GM23338 (cell line): Measurements from ENCODE around the gene MPND. TPM values are rescaled to one million over a fixed set of nuclear protein-coding genes. Genes with fewer than 3 reads are reported as not detected.

Source experiments
- ATAC-seq: fragments of 200-7000 bp; cut with Tn5 transposase; 3 replicates; pipeline ENCODE4 v1.9.1; 2020
- DNase-seq: peaks from one replicate; pipeline ENCODE4 v3.0.0-alpha.2; 2015; ENCODE audit warnings: low spot score
- H2AFZ ChIP-seq: fragments of 200-600 bp; sonication (generic); 2 replicates; pipeline ENCODE4 v1.8.0; 2016; ENCODE audit warnings: antibody characterized with exemption, mild to moderate bottlenecking, moderate library complexity
- H3F3A ChIP-seq: fragments of 200-600 bp; sonication (generic); replicated peaks from 2 replicates; pipeline ENCODE4 v1.8.0; 2017; ENCODE audit warnings: antibody characterized with exemption, mixed run types, low read depth
- H3K27ac ChIP-seq: fragments of 200-600 bp; sonication (generic); 2 replicates; pipeline ENCODE4 v1.6.1; 2016; ENCODE audit warnings: low read depth
- H3K27me3 ChIP-seq: fragments of 200-600 bp; sonication (generic); 2 replicates; pipeline ENCODE4 v1.8.0; 2016; ENCODE audit warnings: mild to moderate bottlenecking, mixed run types, moderate library complexity; ENCODE audit not compliant: insufficient read depth
- H3K36me3 ChIP-seq: fragments of 200-600 bp; sonication (generic); 2 replicates; pipeline ENCODE4 v1.8.0; 2016; ENCODE audit warnings: mild to moderate bottlenecking; ENCODE audit not compliant: insufficient read depth
- H3K4me1 ChIP-seq: fragments of 200-600 bp; sonication (generic); 2 replicates; pipeline ENCODE4 v1.8.0; 2016; ENCODE audit warnings: mild to moderate bottlenecking, moderate library complexity; ENCODE audit not compliant: insufficient read depth
- H3K4me2 ChIP-seq: fragments of 200-600 bp; sonication (generic); 2 replicates; pipeline ENCODE4 v1.7.1; 2017; ENCODE audit warnings: mixed run types
- H3K4me3 ChIP-seq: fragments of 200-600 bp; sonication (generic); 2 replicates; pipeline ENCODE4 v1.6.1; 2016; ENCODE audit warnings: mixed run types
- H3K79me2 ChIP-seq: fragments of 200-600 bp; sonication (generic); replicated peaks from 2 replicates; pipeline ENCODE4 v1.8.0; 2017; ENCODE audit warnings: mild to moderate bottlenecking; ENCODE audit not compliant: insufficient read depth
- H3K9me2 ChIP-seq: fragments of 200-600 bp; sonication (generic); 2 replicates; pipeline ENCODE4 v1.8.0; 2017; ENCODE audit not compliant: insufficient read depth
- H4K20me1 ChIP-seq: fragments of 200-600 bp; sonication (generic); replicated peaks from 2 replicates; pipeline ENCODE4 v1.8.0; 2017; ENCODE audit warnings: mild to moderate bottlenecking; ENCODE audit not compliant: insufficient read depth
- H3K27ac Mint-ChIP-seq: 2 replicates; pipeline ENCODE4 v1.8.0; 2020; ENCODE audit warnings: inconsistent platforms, mild to moderate bottlenecking, moderate library complexity, mixed read lengths
- H3K27me3 Mint-ChIP-seq: 3 replicates; pipeline ENCODE4 v1.8.0; 2022; ENCODE audit warnings: low read depth, mild to moderate bottlenecking, moderate library complexity, mixed read lengths, inconsistent platforms; ENCODE audit not compliant: insufficient read depth, poor library complexity
- H3K36me3 Mint-ChIP-seq: 3 replicates; pipeline ENCODE4 v1.8.0; 2021; ENCODE audit warnings: low read depth, mild to moderate bottlenecking, inconsistent platforms, moderate library complexity, mixed read lengths
- H3K4me1 Mint-ChIP-seq: 3 replicates; pipeline ENCODE4 v1.8.0; 2020; ENCODE audit warnings: mild to moderate bottlenecking, inconsistent platforms, mixed read lengths
- H3K4me3 Mint-ChIP-seq: 3 replicates; pipeline ENCODE4 v1.8.0; 2021; ENCODE audit warnings: moderate library complexity, mild to moderate bottlenecking, inconsistent platforms, mixed read lengths
- H3K9me3 Mint-ChIP-seq: 3 replicates; pipeline ENCODE4 v1.8.0; 2020; ENCODE audit warnings: moderate library complexity, mild to moderate bottlenecking, inconsistent platforms, mixed read lengths
- CTCF ChIP-seq, 2 experiments: fragments of 200-600 bp in 1 of 2; sonication (generic) in 1 of 2; conservative IDR thresholded peaks; 2 replicates each; pipeline versions ENCODE4 v1.5.1 to v1.6.1; 2016 to 2017; ENCODE audit warnings: antibody characterized with exemption in 2 of 2, low read depth in 2 of 2, mild to moderate bottlenecking in 2 of 2, moderate library complexity in 1 of 2
- EZH2 ChIP-seq: fragments of 200-600 bp; sonication (generic); IDR thresholded peaks from one replicate; pipeline ENCODE4 v1.8.0; 2017; ENCODE audit warnings: antibody characterized with exemption, mild to moderate bottlenecking, low read depth; ENCODE audit not compliant: unreplicated experiment
- EZH2phosphoT487 ChIP-seq: fragments of 200-600 bp; sonication (generic); IDR thresholded peaks from one replicate; pipeline ENCODE4 v1.8.1; 2018; ENCODE audit warnings: antibody characterized with exemption; ENCODE audit not compliant: unreplicated experiment
- NANOG ChIP-seq: IDR thresholded peaks from 2 replicates; pipeline ENCODE4 v1.6.1; 2016; ENCODE audit warnings: antibody characterized with exemption, borderline replicate concordance
- POLR2AphosphoS5 ChIP-seq: IDR thresholded peaks from 2 replicates; pipeline ENCODE4 v1.6.1; 2016; ENCODE audit warnings: antibody characterized with exemption, low read depth
- REST ChIP-seq: IDR thresholded peaks from one replicate; pipeline ENCODE4 v1.6.1; 2018; ENCODE audit warnings: antibody characterized with exemption; ENCODE audit not compliant: unreplicated experiment
- ZNF114 ChIP-seq: fragments of 250-450 bp; sonication (Bioruptor Pico); IDR thresholded peaks from 2 replicates; pipeline ENCODE4 v1.5.0; 2020; ENCODE audit warnings: mild to moderate bottlenecking, moderate library complexity
- ZNF331 ChIP-seq: fragments of 250-450 bp; sonication (Bioruptor Pico); IDR thresholded peaks from 2 replicates; pipeline ENCODE4 v1.5.0; 2020; ENCODE audit warnings: low read depth, mild to moderate bottlenecking, moderate library complexity
- polyA plus RNA-seq: library from polyadenylated mRNA; unstranded; fragments of >200 nt; fragmentation: Nextera tagmentation; extraction: Ambion mirVana; gene quantifications from 2 replicates; pipeline ENCODE4 v1.2.1, GENCODE V29; 2016
- total RNA-seq: library from RNA; depleted of rRNA; stranded (reverse); fragments of >200 nt; shearing (Covaris generic); gene quantifications from 2 replicates; pipeline ENCODE4 v1.2.3, GENCODE V29; 2014
- TF ChIP-seq, protein P1 (sequence below): IDR thresholded peaks from 2 replicates; pipeline ENCODE4 v1.6.1; 2016; ENCODE audit warnings: antibody characterized with exemption

The MPND gene
- total and polyA plus RNA-seq, 2 experiments from 2014 or later = 11.8 to 15.6 TPM

DNA sequence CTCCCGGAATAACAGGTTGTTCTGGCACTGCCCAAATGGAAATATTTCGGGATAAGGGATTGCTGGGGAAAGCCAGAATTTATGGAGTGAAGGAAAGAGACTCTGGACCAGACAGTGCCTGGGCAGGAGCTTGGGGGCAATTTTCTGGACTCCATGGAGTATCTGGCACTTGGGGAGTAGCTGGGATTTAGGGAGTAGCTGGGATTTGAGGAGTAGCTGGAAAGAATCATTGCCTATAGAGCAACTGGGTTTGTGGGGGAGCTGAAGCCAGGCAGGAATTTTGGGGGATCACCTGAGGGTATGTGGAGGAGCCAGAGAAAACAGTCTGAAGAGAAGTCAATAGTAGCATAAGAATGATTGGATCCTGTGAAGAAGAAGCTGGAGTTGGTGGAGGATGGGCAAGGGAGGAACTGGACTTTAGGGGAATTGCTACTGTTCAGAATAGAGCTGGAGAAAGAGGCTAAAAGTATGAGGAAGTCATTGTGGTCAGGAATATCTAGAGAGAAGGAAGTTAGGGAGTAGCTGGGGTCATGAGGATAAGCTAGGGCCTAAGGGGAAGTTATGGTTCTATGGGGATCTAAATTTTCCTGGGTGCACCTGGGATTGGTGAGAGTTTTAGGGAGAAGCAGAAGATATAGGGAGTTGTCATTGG is 24.2 kb upstream of the MPND start:
- Mint-ChIP-seq H3K9me3 (peaks cover 30% of the 10 kb centered on the region), H3K36me3 (peaks cover 75% of the 10 kb centered on the region), H3K4me1 (no peaks in the 10 kb centered on the region), H3K27me3 (peaks cover 13% of the 10 kb centered on the region), H3K27ac (no peak overlapping the region), H3K4me3 (no peak overlapping the region; the same call in 2 of the 3 replicates)
- Histone ChIP-seq H3K9me2 (no peaks in the 10 kb centered on the region), H3K27ac (no peak overlapping the region), H2AFZ (no peak overlapping the region), H3K27me3 (no peaks in the 10 kb centered on the region), H3K36me3 (peaks cover 3% of the 10 kb centered on the region; the same call in 1 of the 2 replicates), H4K20me1 (no peaks in the 10 kb centered on the region; the same call in 1 of the 2 replicates), H3F3A (no peaks in the 10 kb centered on the region), H3K79me2 (no peaks in the 10 kb centered on the region), H3K4me2 (no peak overlapping the region), H3K4me1 (no peaks in the 10 kb centered on the region), H3K4me3 (no peak overlapping the region)
- TF ChIP-seq ZNF114 (CRISPR knock-in tag) = no peak
- no peak for TF ChIP-seq EZH2
- no peak for TF ChIP-seq REST
- no peak for TF ChIP-seq CTCF (conservative IDR thresholded peaks at IDR 0.05; ENCODE audit: low read depth in 2 of 2)
- TF ChIP-seq ZNF331 (CRISPR knock-in tag) = no peak
- no peak for TF ChIP-seq NANOG
- DNase-seq (no peak), ATAC-seq (no peak)

GRCh38 chr19:4320419-4320818 is 22.9 kb upstream of the MPND start:
- no peaks in the 10 kb centered on the region for H3K79me2 ChIP-seq
- H3K4me2 ChIP-seq = no peak overlapping the region
- DNase-seq (no peak), ATAC-seq (no peak)
- Mint-ChIP-seq H3K27me3 (peaks cover 19% of the 10 kb centered on the region), H3K36me3 (peaks cover 70% of the 10 kb centered on the region), H3K4me3 (no peak overlapping the region; the same call in 2 of the 3 replicates), H3K4me1 (no peaks in the 10 kb centered on the region), H3K27ac (no peak overlapping the region), H3K9me3 (peaks cover 30% of the 10 kb centered on the region)
- H4K20me1 ChIP-seq = no peaks in the 10 kb centered on the region; the same call in 1 of the 2 replicates
- H2AFZ ChIP-seq = no peak overlapping the region
- H3K4me1 ChIP-seq = no peaks in the 10 kb centered on the region
- TF ChIP-seq POLR2AphosphoS5 (no peak), EZH2phosphoT487 (no peak), EZH2 (no peak)
- TF ChIP-seq, protein P1, sequence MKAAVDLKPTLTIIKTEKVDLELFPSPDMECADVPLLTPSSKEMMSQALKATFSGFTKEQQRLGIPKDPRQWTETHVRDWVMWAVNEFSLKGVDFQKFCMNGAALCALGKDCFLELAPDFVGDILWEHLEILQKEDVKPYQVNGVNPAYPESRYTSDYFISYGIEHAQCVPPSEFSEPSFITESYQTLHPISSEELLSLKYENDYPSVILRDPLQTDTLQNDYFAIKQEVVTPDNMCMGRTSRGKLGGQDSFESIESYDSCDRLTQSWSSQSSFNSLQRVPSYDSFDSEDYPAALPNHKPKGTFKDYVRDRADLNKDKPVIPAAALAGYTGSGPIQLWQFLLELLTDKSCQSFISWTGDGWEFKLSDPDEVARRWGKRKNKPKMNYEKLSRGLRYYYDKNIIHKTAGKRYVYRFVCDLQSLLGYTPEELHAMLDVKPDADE = no peak
- H3K36me3 ChIP-seq = peaks cover 3% of the 10 kb centered on the region; the same call in 1 of the 2 replicates
- no peaks in the 10 kb centered on the region for H3K27me3 ChIP-seq
- H3K27ac ChIP-seq = no peak overlapping the region
- H3K9me2 ChIP-seq = no peaks in the 10 kb centered on the region
- H3K4me3 ChIP-seq = no peak overlapping the region
- H3F3A ChIP-seq = no peaks in the 10 kb centered on the region
